ENCODE data around the gene HS3ST6.

HS3ST6 gene

DNA sequence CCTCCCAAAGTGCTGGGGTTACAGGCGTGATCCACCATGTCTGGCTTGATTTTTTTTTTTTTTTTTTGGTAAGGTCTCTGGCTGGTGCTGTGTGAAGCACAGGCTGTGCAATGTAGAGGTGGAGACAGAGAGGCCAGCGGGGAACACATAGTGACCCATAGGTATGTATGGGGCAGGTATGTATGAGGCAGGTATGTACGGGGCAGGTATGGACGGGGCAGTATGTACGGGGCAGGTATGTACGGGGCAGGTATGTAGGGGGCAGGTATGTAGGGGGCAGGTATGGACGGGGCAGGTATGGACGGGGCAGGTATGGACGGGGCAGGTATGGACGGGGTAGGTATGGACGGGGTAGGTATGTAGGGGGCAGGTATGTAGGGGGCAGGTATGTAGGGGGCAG, 31.3 kb upstream of the HS3ST6 start (continued):
- TF ChIP-seq, protein P1, sequence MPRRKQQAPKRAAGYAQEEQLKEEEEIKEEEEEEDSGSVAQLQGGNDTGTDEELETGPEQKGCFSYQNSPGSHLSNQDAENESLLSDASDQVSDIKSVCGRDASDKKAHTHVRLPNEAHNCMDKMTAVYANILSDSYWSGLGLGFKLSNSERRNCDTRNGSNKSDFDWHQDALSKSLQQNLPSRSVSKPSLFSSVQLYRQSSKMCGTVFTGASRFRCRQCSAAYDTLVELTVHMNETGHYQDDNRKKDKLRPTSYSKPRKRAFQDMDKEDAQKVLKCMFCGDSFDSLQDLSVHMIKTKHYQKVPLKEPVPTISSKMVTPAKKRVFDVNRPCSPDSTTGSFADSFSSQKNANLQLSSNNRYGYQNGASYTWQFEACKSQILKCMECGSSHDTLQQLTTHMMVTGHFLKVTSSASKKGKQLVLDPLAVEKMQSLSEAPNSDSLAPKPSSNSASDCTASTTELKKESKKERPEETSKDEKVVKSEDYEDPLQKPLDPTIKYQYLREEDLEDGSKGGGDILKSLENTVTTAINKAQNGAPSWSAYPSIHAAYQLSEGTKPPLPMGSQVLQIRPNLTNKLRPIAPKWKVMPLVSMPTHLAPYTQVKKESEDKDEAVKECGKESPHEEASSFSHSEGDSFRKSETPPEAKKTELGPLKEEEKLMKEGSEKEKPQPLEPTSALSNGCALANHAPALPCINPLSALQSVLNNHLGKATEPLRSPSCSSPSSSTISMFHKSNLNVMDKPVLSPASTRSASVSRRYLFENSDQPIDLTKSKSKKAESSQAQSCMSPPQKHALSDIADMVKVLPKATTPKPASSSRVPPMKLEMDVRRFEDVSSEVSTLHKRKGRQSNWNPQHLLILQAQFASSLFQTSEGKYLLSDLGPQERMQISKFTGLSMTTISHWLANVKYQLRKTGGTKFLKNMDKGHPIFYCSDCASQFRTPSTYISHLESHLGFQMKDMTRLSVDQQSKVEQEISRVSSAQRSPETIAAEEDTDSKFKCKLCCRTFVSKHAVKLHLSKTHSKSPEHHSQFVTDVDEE (CRISPR knock-in tag; IDR thresholded peaks at IDR 0.05), result no peak
- no peak for TF ChIP-seq OSR1 (CRISPR knock-in tag; IDR thresholded peaks at IDR 0.05)

DNA sequence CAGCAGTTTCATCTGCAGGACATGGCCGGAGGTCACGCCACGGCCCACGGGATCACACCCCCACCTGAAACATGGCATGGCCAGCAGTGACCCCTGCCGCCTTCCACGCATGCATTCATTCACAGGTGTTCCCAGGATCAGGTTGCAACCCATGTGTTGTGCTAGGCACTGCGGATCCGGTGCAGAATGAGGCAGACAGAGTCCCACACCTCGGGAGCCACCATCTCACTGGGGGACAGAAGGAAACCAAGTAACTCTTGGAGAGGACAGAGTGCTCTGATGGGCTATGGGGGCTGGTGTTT, 29.1 kb upstream of the HS3ST6 start:
- TF ChIP-seq, protein P1 (CRISPR knock-in tag; IDR thresholded peaks at IDR 0.05), result no peak
- no peak for TF ChIP-seq PPARA (CRISPR knock-in tag; IDR thresholded peaks at IDR 0.05; ENCODE audit: borderline replicate concordance)
- no peak for ATAC-seq

DNA sequence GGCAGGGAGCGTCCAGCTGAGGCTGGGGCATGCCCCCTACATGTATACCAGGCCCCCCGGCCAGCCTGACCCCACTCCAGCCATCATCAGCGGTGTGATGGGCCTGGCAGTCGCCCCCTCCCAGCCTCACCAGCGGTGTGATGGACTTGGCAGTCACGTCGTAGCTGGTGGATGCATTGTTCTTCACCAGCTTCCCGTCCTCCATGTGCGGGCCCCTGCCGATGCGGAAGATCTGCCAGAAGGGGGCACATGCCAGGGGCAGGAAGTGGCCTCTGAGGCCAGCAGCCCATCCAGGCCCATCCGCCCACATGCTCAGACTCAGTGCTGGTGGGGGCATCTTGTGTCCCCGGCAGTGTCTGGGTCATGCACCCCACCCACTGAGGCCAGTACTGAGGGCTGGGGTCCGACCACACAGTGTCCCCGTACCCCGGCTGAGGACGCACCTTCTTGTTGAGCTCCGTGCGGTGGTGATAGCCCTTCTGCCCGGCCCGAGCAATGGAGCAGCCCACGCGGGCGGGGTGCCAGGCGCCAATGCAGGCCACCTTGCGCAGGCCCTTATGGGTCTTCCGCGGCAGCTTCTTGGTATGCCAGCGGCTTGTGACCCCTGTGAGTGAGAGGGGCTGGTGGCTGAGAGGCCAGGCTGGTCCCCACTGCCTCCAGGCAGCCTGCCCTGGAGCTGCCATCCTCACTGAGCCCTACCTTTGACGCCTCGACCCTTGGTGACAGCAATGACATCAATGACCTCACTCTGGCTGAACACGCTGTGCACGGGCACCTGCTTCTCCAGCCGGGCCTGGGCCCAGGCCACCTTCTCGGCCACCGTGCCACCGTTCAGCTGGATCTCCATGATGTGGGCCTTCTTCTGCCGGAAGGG, 28.5 kb upstream of the HS3ST6 start:
- no peak for ATAC-seq
- TF ChIP-seq ZNF8 (CRISPR knock-in tag; IDR thresholded peaks at IDR 0.05) (no peak), TOX (CRISPR knock-in tag; IDR thresholded peaks at IDR 0.05; ENCODE audit: borderline replicate concordance) (no peak), ARNTL (CRISPR knock-in tag; IDR thresholded peaks at IDR 0.05; ENCODE audit: borderline replicate concordance, low read depth) (no peak), ZNF70 (CRISPR knock-in tag; IDR thresholded peaks at IDR 0.05) (no peak)
- TF ChIP-seq, protein P2, sequence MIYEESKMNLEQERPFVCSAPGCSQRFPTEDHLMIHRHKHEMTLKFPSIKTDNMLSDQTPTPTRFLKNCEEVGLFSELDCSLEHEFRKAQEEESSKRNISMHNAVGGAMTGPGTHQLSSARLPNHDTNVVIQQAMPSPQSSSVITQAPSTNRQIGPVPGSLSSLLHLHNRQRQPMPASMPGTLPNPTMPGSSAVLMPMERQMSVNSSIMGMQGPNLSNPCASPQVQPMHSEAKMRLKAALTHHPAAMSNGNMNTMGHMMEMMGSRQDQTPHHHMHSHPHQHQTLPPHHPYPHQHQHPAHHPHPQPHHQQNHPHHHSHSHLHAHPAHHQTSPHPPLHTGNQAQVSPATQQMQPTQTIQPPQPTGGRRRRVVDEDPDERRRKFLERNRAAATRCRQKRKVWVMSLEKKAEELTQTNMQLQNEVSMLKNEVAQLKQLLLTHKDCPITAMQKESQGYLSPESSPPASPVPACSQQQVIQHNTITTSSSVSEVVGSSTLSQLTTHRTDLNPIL (CRISPR knock-in tag; IDR thresholded peaks at IDR 0.05; ENCODE audit: low read depth), result no peak
- TF ChIP-seq, protein P3, sequence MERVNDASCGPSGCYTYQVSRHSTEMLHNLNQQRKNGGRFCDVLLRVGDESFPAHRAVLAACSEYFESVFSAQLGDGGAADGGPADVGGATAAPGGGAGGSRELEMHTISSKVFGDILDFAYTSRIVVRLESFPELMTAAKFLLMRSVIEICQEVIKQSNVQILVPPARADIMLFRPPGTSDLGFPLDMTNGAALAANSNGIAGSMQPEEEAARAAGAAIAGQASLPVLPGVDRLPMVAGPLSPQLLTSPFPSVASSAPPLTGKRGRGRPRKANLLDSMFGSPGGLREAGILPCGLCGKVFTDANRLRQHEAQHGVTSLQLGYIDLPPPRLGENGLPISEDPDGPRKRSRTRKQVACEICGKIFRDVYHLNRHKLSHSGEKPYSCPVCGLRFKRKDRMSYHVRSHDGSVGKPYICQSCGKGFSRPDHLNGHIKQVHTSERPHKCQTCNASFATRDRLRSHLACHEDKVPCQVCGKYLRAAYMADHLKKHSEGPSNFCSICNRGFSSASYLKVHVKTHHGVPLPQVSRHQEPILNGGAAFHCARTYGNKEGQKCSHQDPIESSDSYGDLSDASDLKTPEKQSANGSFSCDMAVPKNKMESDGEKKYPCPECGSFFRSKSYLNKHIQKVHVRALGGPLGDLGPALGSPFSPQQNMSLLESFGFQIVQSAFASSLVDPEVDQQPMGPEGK (CRISPR knock-in tag; IDR thresholded peaks at IDR 0.05; ENCODE audit: borderline replicate concordance), result no peak
- TF ChIP-seq, protein P4, sequence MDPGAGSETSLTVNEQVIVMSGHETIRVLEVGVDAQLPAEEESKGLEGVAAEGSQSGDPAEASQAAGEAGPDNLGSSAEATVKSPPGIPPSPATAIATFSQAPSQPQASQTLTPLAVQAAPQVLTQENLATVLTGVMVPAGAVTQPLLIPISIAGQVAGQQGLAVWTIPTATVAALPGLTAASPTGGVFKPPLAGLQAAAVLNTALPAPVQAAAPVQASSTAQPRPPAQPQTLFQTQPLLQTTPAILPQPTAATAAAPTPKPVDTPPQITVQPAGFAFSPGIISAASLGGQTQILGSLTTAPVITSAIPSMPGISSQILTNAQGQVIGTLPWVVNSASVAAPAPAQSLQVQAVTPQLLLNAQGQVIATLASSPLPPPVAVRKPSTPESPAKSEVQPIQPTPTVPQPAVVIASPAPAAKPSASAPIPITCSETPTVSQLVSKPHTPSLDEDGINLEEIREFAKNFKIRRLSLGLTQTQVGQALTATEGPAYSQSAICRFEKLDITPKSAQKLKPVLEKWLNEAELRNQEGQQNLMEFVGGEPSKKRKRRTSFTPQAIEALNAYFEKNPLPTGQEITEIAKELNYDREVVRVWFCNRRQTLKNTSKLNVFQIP (CRISPR knock-in tag; IDR thresholded peaks at IDR 0.05; ENCODE audit: borderline replicate concordance, low read depth), result no peak

DNA sequence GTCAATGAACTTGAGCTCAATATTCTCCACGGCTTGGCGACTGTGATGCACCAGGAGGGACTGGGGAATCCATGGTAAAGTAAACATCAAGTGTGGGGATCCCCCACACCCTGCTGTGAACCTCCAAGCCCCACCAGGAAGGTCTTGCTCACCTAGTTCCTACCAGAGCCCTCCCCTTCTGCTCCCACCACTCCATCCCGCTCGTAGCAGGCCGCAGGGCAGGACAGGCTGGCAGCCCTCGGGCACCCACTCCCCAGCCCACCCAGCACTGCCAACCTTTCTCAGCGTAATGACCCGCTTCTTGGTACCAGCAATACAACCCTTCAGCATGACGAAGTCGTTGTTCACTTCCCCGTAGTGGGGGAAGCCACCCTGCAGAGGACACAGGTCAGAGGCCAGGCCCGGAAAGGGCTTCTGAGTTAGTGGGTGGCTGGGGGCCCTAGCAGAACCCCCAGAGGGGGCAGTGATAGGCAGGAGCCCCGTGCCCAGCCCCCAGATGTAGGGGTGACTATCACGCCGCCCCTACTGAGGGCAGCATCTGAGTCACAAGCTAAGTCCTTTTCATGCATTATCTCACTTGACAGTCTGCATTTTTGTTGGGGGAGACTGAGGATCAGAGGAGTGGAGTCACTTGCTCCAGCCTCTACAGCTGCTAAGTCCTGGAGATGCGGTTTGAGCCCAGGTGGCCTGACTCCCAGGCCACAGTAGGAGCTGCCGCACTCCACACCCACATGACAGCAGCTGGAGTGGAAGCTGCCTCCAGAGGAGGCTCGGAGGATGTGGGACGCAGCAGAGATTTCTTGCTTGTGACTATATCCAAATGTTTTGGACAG, 27.6 kb upstream of the HS3ST6 start:
- no peak for ATAC-seq
- TF ChIP-seq, protein P4 (CRISPR knock-in tag; IDR thresholded peaks at IDR 0.05; ENCODE audit: borderline replicate concordance, low read depth), result no peak
- TF ChIP-seq CSDC2 (CRISPR knock-in tag; IDR thresholded peaks at IDR 0.05) (no peak), ARNTL (CRISPR knock-in tag; IDR thresholded peaks at IDR 0.05; ENCODE audit: borderline replicate concordance, low read depth) (no peak), TCF4 (CRISPR knock-in tag; IDR thresholded peaks at IDR 0.05; ENCODE audit: borderline replicate concordance) (no peak), ZFP30 (CRISPR knock-in tag; IDR thresholded peaks at IDR 0.05) (no peak), ESRRG (CRISPR knock-in tag; IDR thresholded peaks at IDR 0.05) (no peak), ZNF565 (CRISPR knock-in tag; conservative IDR thresholded peaks at IDR 0.05; ENCODE audit: low read depth) (no peak)
- TF ChIP-seq, protein P3 (CRISPR knock-in tag; IDR thresholded peaks at IDR 0.05; ENCODE audit: borderline replicate concordance), result no peak
- TF ChIP-seq, protein P5, sequence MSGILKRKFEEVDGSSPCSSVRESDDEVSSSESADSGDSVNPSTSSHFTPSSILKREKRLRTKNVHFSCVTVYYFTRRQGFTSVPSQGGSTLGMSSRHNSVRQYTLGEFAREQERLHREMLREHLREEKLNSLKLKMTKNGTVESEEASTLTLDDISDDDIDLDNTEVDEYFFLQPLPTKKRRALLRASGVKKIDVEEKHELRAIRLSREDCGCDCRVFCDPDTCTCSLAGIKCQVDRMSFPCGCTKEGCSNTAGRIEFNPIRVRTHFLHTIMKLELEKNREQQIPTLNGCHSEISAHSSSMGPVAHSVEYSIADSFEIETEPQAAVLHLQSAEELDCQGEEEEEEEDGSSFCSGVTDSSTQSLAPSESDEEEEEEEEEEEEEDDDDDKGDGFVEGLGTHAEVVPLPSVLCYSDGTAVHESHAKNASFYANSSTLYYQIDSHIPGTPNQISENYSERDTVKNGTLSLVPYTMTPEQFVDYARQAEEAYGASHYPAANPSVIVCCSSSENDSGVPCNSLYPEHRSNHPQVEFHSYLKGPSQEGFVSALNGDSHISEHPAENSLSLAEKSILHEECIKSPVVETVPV (CRISPR knock-in tag; IDR thresholded peaks at IDR 0.05), result no peak
